ENCODE data around the gene PLTP. TPM values are rescaled to one million over a fixed set of nuclear protein-coding genes. Genes with fewer than 3 reads are reported as not detected.

The PLTP gene
- total RNA-seq, 1 experiment from 2014 or later: 62.5 TPM

DNA sequence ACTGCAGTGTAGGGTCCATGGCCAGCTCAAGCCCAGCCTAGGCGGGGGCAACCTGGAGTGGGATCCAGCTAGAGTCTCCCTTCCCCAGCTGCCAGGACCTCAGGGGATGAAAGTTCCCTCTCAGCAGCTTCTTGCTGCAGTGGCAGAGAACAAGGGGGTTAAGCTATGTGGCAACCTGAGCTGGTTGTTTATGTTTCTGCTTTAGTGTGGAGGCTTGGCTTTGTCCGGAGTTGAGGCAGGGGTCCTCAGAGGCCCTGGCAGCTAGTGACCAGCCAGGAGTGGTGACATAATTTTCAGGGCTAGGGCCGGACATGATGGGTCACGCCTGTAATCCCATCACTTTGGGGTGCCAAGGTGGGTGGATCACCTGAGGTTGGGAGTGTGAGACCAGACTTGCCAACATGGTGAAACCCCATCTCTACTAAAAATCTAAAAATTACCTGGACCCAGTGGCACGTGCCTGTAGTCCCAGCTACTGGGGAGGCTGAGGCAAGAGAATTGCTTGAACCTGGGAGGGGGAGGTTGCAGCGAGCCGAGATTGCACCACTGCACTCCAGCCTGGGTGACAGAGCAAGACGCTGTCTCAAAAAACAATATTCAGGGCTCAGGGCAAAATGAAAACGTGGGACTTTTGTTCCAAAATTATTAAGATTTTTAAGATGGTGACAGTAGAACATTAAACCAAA, 14.0 kb upstream of the PLTP start:
- no peaks in the 10 kb centered on the region for H3K36me3 Mint-ChIP-seq (ENCODE audit: insufficient read depth in 1 of 3, low read depth in 3 of 3)
- Histone ChIP-seq H3K4me2 (ENCODE audit: insufficient read depth, insufficient read length, low read length) (no peak overlapping the region), H2BK5ac (ENCODE audit: insufficient read length, low read length) (no peak overlapping the region), H3K4me1 (ENCODE audit: insufficient read depth, low read length) (no peaks in the 10 kb centered on the region), H3K27me3 (ENCODE audit: insufficient read depth, low read length) (no peaks in the 10 kb centered on the region), H3K27ac (ENCODE audit: insufficient read length, low read depth, low read length) (no peak overlapping the region), H3K14ac (ENCODE audit: insufficient read depth, low read length) (no peak overlapping the region), H3K9me3 (ENCODE audit: control insufficient read depth, low read depth, low read length) (no peaks in the 10 kb centered on the region), H2BK20ac (ENCODE audit: low read depth, low read length, poor library complexity, severe bottlenecking) (no peak overlapping the region), H3K18ac (ENCODE audit: insufficient read length, low read depth, low read length) (no peak overlapping the region), H2BK120ac (ENCODE audit: low read depth, low read length, poor library complexity, severe bottlenecking) (no peak overlapping the region), H3T11ph (ENCODE audit: low read length) (no peak overlapping the region), H2BK12ac (ENCODE audit: insufficient read length, low read depth, low read length) (no peak overlapping the region), H4K8ac (replicated peaks; ENCODE audit: insufficient read length, low read depth, low read length) (no peak overlapping the region), H3K79me1 (ENCODE audit: insufficient read depth, low read depth, low read length, poor library complexity, severe bottlenecking) (no peaks in the 10 kb centered on the region), H2BK15ac (ENCODE audit: low read depth, low read length) (no peak overlapping the region), H3K23ac (ENCODE audit: insufficient read length, low read depth, low read length) (no peak overlapping the region), H3K4ac (ENCODE audit: low read depth, low read length) (no peak overlapping the region), H4K91ac (ENCODE audit: insufficient read length, low read depth, low read length) (no peak overlapping the region), H2AFZ (ENCODE audit: low read length) (no peak overlapping the region), H3K56ac (ENCODE audit: insufficient read length, low read depth, low read length) (no peak overlapping the region), H3K9ac (ENCODE audit: extremely low read depth, insufficient read length, low read length) (no peak overlapping the region), H2AK5ac (ENCODE audit: insufficient read length, low read length) (no peak overlapping the region), H4K5ac (ENCODE audit: insufficient read length, low read depth, low read length) (no peak overlapping the region), H3K23me2 (ENCODE audit: insufficient read length, low read depth, low read length, poor library complexity, severe bottlenecking) (no peaks in the 10 kb centered on the region), H3K79me2 (ENCODE audit: insufficient read depth, low read length) (no peaks in the 10 kb centered on the region), H4K20me1 (ENCODE audit: control insufficient read depth, insufficient read depth, insufficient read length) (no peaks in the 10 kb centered on the region)
- H3K27me3 Mint-ChIP-seq (ENCODE audit: low read depth): peaks cover 3% of the 10 kb centered on the region
- TF ChIP-seq, protein P1, sequence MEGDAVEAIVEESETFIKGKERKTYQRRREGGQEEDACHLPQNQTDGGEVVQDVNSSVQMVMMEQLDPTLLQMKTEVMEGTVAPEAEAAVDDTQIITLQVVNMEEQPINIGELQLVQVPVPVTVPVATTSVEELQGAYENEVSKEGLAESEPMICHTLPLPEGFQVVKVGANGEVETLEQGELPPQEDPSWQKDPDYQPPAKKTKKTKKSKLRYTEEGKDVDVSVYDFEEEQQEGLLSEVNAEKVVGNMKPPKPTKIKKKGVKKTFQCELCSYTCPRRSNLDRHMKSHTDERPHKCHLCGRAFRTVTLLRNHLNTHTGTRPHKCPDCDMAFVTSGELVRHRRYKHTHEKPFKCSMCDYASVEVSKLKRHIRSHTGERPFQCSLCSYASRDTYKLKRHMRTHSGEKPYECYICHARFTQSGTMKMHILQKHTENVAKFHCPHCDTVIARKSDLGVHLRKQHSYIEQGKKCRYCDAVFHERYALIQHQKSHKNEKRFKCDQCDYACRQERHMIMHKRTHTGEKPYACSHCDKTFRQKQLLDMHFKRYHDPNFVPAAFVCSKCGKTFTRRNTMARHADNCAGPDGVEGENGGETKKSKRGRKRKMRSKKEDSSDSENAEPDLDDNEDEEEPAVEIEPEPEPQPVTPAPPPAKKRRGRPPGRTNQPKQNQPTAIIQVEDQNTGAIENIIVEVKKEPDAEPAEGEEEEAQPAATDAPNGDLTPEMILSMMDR (conservative IDR thresholded peaks at IDR 0.05): no peak
- H3K27ac Mint-ChIP-seq: peak overlapping the region in 1 of 3 experiments; percentile 55; a peak in 2 of 7 replicates
- no CpG with 5 or more reads among the region's 9 CpGs for WGBS (ENCODE audit: extremely low coverage, insufficient read length, low lambda C conversion rate)
- no peak for DNase-seq
- H3K4me3 Mint-ChIP-seq: no peak overlapping the region
- no peaks in the 10 kb centered on the region for H3K9me3 Mint-ChIP-seq
- peaks cover 9 to 19% of the 10 kb centered on the region in 2 experiments for H3K4me1 Mint-ChIP-seq
